WTC11 (cell line): ENCODE measurements around the gene MRPL55. TPM values are rescaled to one million over a fixed set of nuclear protein-coding genes. Genes with fewer than 3 reads are reported as not detected.

Source experiments
- ATAC-seq: fragments of 200-7000 bp; cut with Tn5 transposase; 2 replicates; pipeline ENCODE4 v1.10.0; 2021; ENCODE audit warnings: mild to moderate bottlenecking, moderate library complexity
- CTCF ChIA-PET: fragments of 300-600 bp; sonication (Branson Sonifier 250); formaldehyde crosslinking; loops from one replicate; lab custom pipeline; 2021; ENCODE audit warnings: antibody characterized with exemption; lab: Charles Lee
- POLR2A ChIA-PET: fragments of 350-600 bp; sonication (Branson Sonifier 250); formaldehyde crosslinking; loops from one replicate; lab custom pipeline; 2021; ENCODE audit warnings: antibody characterized with exemption; lab: Charles Lee
- DNase-seq: peaks from one replicate; pipeline ENCODE4 v3.0.0; 2021; ENCODE audit warnings: low spot score
- H3K27ac Mint-ChIP-seq: 2 replicates; pipeline ENCODE4 v1.8.0; 2021; ENCODE audit warnings: mixed read lengths
- H3K27me3 Mint-ChIP-seq: 2 replicates; pipeline ENCODE4 v1.8.0; 2021; ENCODE audit warnings: low read depth, mild to moderate bottlenecking, moderate library complexity, mixed read lengths
- H3K36me3 Mint-ChIP-seq: 2 replicates; pipeline ENCODE4 v1.8.0; 2021; ENCODE audit warnings: mixed read lengths
- H3K4me1 Mint-ChIP-seq: 2 replicates; pipeline ENCODE4 v1.8.0; 2022; ENCODE audit warnings: mixed read lengths
- H3K4me3 Mint-ChIP-seq: 2 replicates; pipeline ENCODE4 v1.8.0; 2021; ENCODE audit warnings: mild to moderate bottlenecking, moderate library complexity, mixed read lengths
- H3K9me3 Mint-ChIP-seq: 2 replicates; pipeline ENCODE4 v1.8.0; 2021; ENCODE audit warnings: mixed read lengths
- ATF1 ChIP-seq: sonication (generic); formaldehyde crosslinking; IDR thresholded peaks from 2 replicates; pipeline ENCODE4 v1.8.1; 2023; ENCODE audit warnings: mild to moderate bottlenecking, moderate library complexity, missing genetic modification reagents
- CREM ChIP-seq: sonication (generic); formaldehyde crosslinking; IDR thresholded peaks from 2 replicates; pipeline ENCODE4 v1.8.1; 2022; ENCODE audit warnings: mild to moderate bottlenecking, missing genetic modification reagents, moderate library complexity
- ESRRA ChIP-seq: sonication (generic); formaldehyde crosslinking; IDR thresholded peaks from 2 replicates; pipeline ENCODE4 v1.8.1; 2022; ENCODE audit warnings: mild to moderate bottlenecking, missing genetic modification reagents, borderline replicate concordance
- JAZF1 ChIP-seq: fragments of 250-450 bp; sonication (Bioruptor Pico); IDR thresholded peaks from 2 replicates; pipeline ENCODE4 v1.9.0; 2021; ENCODE audit warnings: moderate library complexity, mild to moderate bottlenecking, inconsistent platforms
- NR2C2 ChIP-seq: sonication (generic); formaldehyde crosslinking; IDR thresholded peaks from 2 replicates; pipeline ENCODE4 v1.8.0; 2022; ENCODE audit warnings: mild to moderate bottlenecking, missing genetic modification reagents
- SMAD3 ChIP-seq: sonication (generic); formaldehyde crosslinking; IDR thresholded peaks from 2 replicates; pipeline ENCODE4 v1.8.0; 2022; ENCODE audit warnings: missing genetic modification reagents, mild to moderate bottlenecking, borderline replicate concordance
- SMAD4 ChIP-seq: sonication (generic); formaldehyde crosslinking; IDR thresholded peaks from 2 replicates; pipeline ENCODE4 v1.8.0; 2022; ENCODE audit warnings: mild to moderate bottlenecking, missing genetic modification reagents
- SP1 ChIP-seq: sonication (generic); formaldehyde crosslinking; conservative IDR thresholded peaks from 2 replicates; pipeline ENCODE4 v1.8.1; 2022; ENCODE audit warnings: missing genetic modification reagents
- TCF7 ChIP-seq: sonication (generic); formaldehyde crosslinking; IDR thresholded peaks from 2 replicates; pipeline ENCODE4 v1.8.0; 2022; ENCODE audit warnings: mild to moderate bottlenecking, low read depth, missing genetic modification reagents, moderate library complexity
- ZNF317 ChIP-seq: sonication (generic); formaldehyde crosslinking; IDR thresholded peaks from 2 replicates; pipeline ENCODE4 v1.8.1; 2023; ENCODE audit warnings: low read depth, mild to moderate bottlenecking, moderate library complexity, missing genetic modification reagents, borderline replicate concordance
- ZNF416 ChIP-seq: fragments of 250-450 bp; sonication (Bioruptor Pico); IDR thresholded peaks from 2 replicates; pipeline ENCODE4 v1.9.0; 2021; ENCODE audit warnings: mild to moderate bottlenecking, inconsistent platforms
- ZNF423 ChIP-seq: fragments of 250-450 bp; sonication (Bioruptor Pico); IDR thresholded peaks from 2 replicates; pipeline ENCODE4 v2.1.2; 2022; ENCODE audit warnings: mild to moderate bottlenecking, moderate library complexity
- total RNA-seq: library from RNA; stranded (reverse); gene quantifications from 3 replicates; pipeline ENCODE4 v1.2.3, GENCODE V29; 2021
- TF ChIP-seq, protein P1 (sequence below): fragments of 250-450 bp; sonication (Bioruptor Pico); conservative IDR thresholded peaks from 2 replicates; pipeline ENCODE4 v1.9.0; 2021; ENCODE audit warnings: mild to moderate bottlenecking
- TF ChIP-seq, protein P2 (sequence below): sonication (generic); formaldehyde crosslinking; IDR thresholded peaks from 2 replicates; pipeline ENCODE4 v1.8.1; 2023; ENCODE audit warnings: mild to moderate bottlenecking, missing genetic modification reagents
- TF ChIP-seq, protein P3 (sequence below): fragments of 250-450 bp; sonication (Bioruptor Pico); IDR thresholded peaks from 2 replicates; pipeline ENCODE4 v1.9.0; 2021; ENCODE audit warnings: mild to moderate bottlenecking
- TF ChIP-seq, protein P4 (sequence below): sonication (generic); formaldehyde crosslinking; IDR thresholded peaks from 2 replicates; pipeline ENCODE4 v1.8.1; 2022; ENCODE audit warnings: low read depth, missing genetic modification reagents, borderline replicate concordance
- TF ChIP-seq, protein P5 (sequence below): fragments of 250-450 bp; sonication (Bioruptor Pico); IDR thresholded peaks from 2 replicates; pipeline ENCODE4 v1.9.0; 2021; ENCODE audit warnings: mild to moderate bottlenecking, borderline replicate concordance
- TF ChIP-seq, protein P6 (sequence below): sonication (generic); formaldehyde crosslinking; IDR thresholded peaks from 2 replicates; pipeline ENCODE4 v1.8.1; 2023; ENCODE audit warnings: mild to moderate bottlenecking, missing genetic modification reagents, moderate library complexity

The MRPL55 gene
- total RNA-seq, 1 experiment from 2014 or later = 66.9 TPM

DNA sequence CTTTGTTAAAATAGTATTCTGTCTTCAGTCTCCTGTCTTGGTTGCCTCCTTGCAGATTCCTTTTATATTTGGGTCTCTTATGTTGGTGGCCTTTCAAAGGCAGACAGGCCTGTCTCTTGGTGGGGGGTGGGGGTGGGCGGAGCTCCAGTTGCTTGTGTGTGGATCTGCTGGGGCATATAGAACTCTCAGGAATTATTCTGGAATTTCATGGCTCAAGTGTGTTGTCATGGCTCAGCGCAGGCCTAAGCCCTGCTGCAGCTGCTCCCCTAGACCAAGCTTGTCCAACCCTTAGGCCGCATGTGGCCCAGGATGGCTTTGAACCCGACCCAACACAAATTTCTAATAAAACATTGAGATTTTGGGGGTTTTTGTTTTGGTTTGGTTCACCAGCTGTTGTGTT, 13.9 kb downstream of the MRPL55 start (continued):
- TF ChIP-seq, protein P1, sequence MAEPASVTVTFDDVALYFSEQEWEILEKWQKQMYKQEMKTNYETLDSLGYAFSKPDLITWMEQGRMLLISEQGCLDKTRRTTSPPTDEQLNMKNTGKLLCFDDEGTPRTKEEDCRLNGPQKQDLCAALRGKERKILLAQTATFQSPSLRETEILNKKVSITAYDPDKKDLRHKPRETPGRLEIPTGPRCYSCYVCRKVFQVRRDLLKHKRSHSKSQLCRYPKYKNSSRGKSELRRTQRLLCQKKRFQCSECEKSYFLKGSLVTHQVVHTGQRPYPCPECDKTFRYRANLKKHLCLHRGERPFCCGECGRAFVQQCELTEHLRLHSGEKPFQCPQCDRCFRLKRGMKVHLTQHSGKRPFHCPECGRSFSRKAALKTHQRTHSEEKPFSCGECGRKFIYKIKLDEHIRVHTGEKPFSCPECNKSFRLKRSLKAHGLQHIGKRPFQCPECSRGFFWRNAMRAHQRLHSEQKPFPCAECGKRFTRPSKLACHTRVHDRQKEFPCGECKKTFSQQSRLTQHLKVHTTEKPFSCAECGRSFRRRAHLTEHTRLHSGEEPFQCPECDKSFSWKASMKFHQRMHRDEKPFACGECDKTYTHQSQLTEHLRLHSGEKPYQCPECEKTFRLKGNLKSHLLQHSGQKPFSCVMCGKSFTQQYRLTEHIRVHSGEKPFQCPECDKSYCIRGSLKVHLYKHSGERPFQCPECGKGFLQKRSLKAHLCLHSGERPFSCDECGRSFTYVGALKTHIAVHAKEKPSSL (CRISPR knock-in tag) = no peak
- TF ChIP-seq SMAD4 (CRISPR knock-in tag) (no peak), ZNF317 (no peak)
- TF ChIP-seq, protein P2, sequence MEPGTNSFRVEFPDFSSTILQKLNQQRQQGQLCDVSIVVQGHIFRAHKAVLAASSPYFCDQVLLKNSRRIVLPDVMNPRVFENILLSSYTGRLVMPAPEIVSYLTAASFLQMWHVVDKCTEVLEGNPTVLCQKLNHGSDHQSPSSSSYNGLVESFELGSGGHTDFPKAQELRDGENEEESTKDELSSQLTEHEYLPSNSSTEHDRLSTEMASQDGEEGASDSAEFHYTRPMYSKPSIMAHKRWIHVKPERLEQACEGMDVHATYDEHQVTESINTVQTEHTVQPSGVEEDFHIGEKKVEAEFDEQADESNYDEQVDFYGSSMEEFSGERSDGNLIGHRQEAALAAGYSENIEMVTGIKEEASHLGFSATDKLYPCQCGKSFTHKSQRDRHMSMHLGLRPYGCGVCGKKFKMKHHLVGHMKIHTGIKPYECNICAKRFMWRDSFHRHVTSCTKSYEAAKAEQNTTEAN = no peak

DNA sequence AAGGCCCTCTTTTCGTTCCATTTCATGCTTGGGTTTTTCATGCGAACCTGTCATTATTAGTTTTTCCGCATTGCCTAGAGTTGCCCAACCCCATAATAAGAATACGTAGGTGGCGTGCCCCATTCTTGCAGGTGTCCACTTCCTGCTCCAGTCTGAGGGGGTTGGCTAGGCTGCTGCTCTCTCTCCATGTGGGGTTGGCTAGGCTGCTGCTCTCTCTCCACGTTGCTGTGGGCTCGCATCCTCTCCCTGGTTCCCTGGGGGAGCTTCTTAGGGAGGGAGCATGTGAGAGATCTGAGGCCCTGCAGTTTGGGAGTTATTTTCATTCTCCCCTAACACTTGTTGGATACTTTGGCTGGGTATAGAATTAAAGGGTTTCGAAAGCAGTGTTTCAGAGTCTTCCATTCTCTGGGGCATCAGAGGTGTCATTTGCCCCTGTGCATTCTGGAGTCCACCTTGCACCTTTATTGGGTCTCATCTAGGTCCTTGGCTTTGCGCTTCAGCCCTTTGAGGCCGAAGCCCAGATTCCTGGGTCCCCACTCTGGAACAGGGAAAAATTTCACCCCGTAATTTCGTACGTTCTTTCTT, 14.6 kb downstream of the MRPL55 start:
- no peak overlapping the region for H3K4me3 Mint-ChIP-seq
- ChIA-PET CTCF (no interaction called here), POLR2A (no interaction called here)
- peaks cover 51% of the 10 kb centered on the region for H3K36me3 Mint-ChIP-seq
- ATAC-seq (no peak), DNase-seq (no peak)
- peaks cover 7% of the 10 kb centered on the region for H3K4me1 Mint-ChIP-seq
- peaks cover 11% of the 10 kb centered on the region for H3K9me3 Mint-ChIP-seq
- no peak overlapping the region for H3K27ac Mint-ChIP-seq
- no peak for TF ChIP-seq SP1 (CRISPR knock-in tag)
- TF ChIP-seq SMAD3 (CRISPR knock-in tag) = no peak
- TF ChIP-seq JAZF1 (CRISPR knock-in tag) = no peak
- TF ChIP-seq, protein P3, sequence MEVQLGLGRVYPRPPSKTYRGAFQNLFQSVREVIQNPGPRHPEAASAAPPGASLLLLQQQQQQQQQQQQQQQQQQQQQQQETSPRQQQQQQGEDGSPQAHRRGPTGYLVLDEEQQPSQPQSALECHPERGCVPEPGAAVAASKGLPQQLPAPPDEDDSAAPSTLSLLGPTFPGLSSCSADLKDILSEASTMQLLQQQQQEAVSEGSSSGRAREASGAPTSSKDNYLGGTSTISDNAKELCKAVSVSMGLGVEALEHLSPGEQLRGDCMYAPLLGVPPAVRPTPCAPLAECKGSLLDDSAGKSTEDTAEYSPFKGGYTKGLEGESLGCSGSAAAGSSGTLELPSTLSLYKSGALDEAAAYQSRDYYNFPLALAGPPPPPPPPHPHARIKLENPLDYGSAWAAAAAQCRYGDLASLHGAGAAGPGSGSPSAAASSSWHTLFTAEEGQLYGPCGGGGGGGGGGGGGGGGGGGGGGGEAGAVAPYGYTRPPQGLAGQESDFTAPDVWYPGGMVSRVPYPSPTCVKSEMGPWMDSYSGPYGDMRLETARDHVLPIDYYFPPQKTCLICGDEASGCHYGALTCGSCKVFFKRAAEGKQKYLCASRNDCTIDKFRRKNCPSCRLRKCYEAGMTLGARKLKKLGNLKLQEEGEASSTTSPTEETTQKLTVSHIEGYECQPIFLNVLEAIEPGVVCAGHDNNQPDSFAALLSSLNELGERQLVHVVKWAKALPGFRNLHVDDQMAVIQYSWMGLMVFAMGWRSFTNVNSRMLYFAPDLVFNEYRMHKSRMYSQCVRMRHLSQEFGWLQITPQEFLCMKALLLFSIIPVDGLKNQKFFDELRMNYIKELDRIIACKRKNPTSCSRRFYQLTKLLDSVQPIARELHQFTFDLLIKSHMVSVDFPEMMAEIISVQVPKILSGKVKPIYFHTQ (CRISPR knock-in tag) = no peak
- TF ChIP-seq, protein P4, sequence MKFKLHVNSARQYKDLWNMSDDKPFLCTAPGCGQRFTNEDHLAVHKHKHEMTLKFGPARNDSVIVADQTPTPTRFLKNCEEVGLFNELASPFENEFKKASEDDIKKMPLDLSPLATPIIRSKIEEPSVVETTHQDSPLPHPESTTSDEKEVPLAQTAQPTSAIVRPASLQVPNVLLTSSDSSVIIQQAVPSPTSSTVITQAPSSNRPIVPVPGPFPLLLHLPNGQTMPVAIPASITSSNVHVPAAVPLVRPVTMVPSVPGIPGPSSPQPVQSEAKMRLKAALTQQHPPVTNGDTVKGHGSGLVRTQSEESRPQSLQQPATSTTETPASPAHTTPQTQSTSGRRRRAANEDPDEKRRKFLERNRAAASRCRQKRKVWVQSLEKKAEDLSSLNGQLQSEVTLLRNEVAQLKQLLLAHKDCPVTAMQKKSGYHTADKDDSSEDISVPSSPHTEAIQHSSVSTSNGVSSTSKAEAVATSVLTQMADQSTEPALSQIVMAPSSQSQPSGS (CRISPR knock-in tag) = no peak
- no peak for TF ChIP-seq CREM (CRISPR knock-in tag)
- no peak for TF ChIP-seq ATF1 (CRISPR knock-in tag)
- TF ChIP-seq, protein P5, sequence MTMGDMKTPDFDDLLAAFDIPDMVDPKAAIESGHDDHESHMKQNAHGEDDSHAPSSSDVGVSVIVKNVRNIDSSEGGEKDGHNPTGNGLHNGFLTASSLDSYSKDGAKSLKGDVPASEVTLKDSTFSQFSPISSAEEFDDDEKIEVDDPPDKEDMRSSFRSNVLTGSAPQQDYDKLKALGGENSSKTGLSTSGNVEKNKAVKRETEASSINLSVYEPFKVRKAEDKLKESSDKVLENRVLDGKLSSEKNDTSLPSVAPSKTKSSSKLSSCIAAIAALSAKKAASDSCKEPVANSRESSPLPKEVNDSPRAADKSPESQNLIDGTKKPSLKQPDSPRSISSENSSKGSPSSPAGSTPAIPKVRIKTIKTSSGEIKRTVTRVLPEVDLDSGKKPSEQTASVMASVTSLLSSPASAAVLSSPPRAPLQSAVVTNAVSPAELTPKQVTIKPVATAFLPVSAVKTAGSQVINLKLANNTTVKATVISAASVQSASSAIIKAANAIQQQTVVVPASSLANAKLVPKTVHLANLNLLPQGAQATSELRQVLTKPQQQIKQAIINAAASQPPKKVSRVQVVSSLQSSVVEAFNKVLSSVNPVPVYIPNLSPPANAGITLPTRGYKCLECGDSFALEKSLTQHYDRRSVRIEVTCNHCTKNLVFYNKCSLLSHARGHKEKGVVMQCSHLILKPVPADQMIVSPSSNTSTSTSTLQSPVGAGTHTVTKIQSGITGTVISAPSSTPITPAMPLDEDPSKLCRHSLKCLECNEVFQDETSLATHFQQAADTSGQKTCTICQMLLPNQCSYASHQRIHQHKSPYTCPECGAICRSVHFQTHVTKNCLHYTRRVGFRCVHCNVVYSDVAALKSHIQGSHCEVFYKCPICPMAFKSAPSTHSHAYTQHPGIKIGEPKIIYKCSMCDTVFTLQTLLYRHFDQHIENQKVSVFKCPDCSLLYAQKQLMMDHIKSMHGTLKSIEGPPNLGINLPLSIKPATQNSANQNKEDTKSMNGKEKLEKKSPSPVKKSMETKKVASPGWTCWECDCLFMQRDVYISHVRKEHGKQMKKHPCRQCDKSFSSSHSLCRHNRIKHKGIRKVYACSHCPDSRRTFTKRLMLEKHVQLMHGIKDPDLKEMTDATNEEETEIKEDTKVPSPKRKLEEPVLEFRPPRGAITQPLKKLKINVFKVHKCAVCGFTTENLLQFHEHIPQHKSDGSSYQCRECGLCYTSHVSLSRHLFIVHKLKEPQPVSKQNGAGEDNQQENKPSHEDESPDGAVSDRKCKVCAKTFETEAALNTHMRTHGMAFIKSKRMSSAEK = no peak
- TF ChIP-seq TCF7 (CRISPR knock-in tag) = no peak
- TF ChIP-seq ZNF416 = no peak
- no peak for TF ChIP-seq NR2C2 (CRISPR knock-in tag)
- no peak for TF ChIP-seq ZNF423 (CRISPR knock-in tag)
- TF ChIP-seq, protein P1 (CRISPR knock-in tag) = no peak
- TF ChIP-seq ESRRA = no peak
- TF ChIP-seq, protein P6, sequence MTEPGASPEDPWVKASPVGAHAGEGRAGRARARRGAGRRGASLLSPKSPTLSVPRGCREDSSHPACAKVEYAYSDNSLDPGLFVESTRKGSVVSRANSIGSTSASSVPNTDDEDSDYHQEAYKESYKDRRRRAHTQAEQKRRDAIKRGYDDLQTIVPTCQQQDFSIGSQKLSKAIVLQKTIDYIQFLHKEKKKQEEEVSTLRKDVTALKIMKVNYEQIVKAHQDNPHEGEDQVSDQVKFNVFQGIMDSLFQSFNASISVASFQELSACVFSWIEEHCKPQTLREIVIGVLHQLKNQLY (CRISPR knock-in tag) = no peak
- TF ChIP-seq, all 79 proteins: peak for 0
- H3K27me3 Mint-ChIP-seq = no peaks in the 10 kb centered on the region
